Measurements from ENCODE around the gene PNMA6A. TPM values are rescaled to one million over a fixed set of nuclear protein-coding genes. Genes with fewer than 3 reads are reported as not detected.
A peak's percentile ranks its signal among the peaks of the same experiment; 100 is the strongest.
"Not testable (repeated sequence)": the region's sequence is repeated elsewhere in the genome, so short reads cannot be mapped to it uniquely, and the experiment has no call there.

The PNMA6A gene
- total RNA-seq, 1 donor, result 0.43 TPM

DNA sequence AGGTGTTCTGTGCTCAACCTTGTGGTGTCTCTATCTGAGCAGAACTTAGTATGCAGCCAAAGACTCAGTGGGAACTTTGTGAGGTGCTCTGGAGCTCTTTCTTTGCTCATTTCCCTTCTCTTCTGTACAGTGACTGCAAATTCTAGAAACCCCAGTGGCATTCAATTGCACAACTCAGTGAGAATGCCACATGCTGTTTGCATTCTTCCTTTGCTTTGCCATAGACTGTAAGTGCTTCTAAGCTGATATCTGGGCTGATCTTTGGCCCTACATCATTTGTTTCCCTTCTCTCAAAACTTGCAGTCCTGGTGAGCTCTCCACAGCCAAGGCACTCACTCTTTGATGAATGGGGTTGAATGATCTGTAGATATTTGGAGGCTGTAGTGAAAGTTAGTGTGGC lies 8.9 kb upstream of the PNMA6A start:
- TF ChIP-seq, protein P1, sequence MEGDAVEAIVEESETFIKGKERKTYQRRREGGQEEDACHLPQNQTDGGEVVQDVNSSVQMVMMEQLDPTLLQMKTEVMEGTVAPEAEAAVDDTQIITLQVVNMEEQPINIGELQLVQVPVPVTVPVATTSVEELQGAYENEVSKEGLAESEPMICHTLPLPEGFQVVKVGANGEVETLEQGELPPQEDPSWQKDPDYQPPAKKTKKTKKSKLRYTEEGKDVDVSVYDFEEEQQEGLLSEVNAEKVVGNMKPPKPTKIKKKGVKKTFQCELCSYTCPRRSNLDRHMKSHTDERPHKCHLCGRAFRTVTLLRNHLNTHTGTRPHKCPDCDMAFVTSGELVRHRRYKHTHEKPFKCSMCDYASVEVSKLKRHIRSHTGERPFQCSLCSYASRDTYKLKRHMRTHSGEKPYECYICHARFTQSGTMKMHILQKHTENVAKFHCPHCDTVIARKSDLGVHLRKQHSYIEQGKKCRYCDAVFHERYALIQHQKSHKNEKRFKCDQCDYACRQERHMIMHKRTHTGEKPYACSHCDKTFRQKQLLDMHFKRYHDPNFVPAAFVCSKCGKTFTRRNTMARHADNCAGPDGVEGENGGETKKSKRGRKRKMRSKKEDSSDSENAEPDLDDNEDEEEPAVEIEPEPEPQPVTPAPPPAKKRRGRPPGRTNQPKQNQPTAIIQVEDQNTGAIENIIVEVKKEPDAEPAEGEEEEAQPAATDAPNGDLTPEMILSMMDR (IDR thresholded peaks at IDR 0.05; ENCODE audit: insufficient read depth, low read depth, low read length), result no peak
- peak; percentile 18 for DNase-seq (ENCODE audit: low read depth)
- H3K4me3 ChIP-seq (ENCODE audit: low read depth, low read length), result no peak overlapping the region

DNA sequence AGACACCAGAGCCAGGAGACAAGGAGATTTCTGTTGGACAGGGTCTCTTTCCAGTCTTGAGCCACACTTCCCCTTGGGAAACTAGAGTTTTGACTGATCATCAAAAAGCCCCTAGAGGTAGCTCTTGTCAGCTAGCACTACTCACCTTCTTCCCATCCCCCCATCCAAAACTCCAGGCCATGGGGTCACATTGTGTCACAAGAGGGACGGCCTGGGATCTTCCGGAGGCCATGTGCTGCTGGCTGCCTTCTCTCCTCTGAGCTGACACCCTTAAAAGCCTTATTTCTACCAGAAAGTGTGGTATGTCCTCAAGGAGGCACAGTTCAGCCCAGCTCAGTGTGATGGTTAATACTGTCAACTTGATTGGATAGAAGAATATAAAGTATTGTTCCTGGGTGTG lies 8.2 kb upstream of the PNMA6A start:
- DNase-seq (ENCODE audit: low read depth), result no peak
- TF ChIP-seq, protein P1 (IDR thresholded peaks at IDR 0.05; ENCODE audit: insufficient read depth, low read depth, low read length), result no peak
- no peak overlapping the region for H3K4me3 ChIP-seq (ENCODE audit: low read depth, low read length)

DNA sequence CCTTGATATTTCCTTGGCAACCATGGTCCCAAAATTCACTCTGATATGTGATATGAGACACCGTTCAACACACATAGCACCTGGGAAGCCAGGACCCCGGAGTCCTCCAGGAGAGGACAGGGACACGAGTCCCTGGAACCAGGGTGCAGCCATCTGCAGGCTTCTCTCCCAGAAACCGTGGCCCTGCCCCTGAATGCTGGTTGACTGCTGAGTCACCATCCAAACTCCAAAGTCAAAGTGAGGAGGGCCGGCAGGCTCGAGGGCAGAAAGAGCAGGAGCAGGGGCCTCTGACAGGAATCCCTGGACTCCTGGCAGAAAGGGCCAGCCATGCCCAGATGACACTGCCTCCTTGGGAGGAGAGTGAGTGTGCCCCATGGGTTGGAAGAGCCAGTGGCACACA lies 6.9 kb upstream of the PNMA6A start:
- TF ChIP-seq, protein P1 (IDR thresholded peaks at IDR 0.05; ENCODE audit: insufficient read depth, low read depth, low read length), result no peak
- no peak for DNase-seq (ENCODE audit: low read depth)
- no peak overlapping the region for H3K4me3 ChIP-seq (ENCODE audit: low read depth, low read length)

DNA sequence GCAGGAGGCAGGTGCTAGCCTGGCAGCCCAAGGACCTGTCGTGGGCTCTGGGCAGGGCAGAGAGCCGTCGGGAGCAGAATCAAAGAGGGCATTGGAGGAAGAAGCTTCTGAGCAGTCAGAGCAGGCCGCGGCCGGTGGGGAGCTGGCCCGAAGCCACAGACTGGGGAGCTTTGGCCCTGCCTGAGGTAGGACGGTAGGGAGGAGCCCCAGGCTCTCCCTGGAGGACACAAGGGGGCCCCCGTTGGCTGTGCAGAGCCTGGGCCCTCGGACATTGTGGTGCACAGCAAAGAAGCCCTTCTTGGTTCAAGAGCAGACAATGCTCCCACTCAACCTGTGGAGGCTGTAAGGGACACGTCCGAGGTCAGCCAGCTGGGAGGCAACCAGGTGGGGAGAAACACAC lies 5.9 kb upstream of the PNMA6A start:
- H3K4me3 ChIP-seq (ENCODE audit: low read depth, low read length); DNase-seq (ENCODE audit: low read depth): not testable (repeated sequence)

DNA sequence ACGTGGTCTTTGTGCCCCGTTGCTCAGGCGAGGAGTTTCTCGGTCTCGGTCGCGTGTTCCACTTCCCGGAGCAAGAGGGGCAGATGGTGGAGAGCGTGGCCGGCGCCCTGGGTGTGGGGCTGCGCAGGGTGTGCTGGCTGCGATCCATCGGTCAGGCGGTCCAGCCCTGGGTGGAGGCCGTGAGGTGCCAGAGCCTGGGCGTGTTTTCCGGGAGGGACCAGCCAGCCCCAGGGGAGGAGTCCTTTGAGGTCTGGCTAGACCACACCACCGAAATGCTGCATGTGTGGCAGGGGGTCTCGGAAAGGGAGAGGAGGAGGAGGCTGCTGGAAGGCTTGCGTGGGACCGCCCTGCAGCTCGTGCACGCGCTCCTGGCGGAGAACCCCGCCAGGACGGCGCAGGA lies 1.1 kb downstream of the PNMA6A start:
- H3K4me3 ChIP-seq (ENCODE audit: low read depth, low read length); DNase-seq (ENCODE audit: low read depth): not testable (repeated sequence)

DNA sequence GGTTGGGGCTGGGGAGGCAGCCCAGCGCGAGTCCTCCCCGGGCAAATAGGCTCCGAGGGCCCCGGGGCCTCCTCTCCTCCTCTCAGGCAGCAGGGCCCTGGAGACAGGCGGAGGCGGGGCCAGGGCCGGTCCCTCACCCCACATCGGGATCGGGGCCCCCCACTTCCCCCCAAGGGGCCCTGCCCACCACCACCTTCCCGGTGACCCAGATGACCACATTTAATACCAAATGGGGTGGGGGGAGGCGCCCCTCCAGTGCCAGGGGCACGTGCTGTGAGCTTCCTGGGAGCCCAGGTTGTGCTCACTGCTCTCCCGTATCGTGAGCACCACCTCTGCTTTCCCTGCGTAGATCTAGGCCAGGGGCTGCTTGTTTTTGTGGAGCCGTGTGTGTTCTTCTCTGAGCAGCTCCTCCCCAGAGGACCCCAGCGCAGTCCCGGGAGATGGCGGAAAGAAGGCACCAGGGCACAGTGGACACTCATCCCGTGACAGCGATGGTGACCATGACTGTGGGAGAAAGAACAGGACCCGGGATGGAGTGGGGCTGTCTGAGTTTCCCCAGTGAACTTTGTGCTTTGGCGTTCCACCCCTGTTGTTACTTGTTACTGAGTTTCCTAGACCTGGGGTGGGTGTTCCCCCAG lies 2.1 kb downstream of the PNMA6A start:
- TF ChIP-seq, protein P1 (IDR thresholded peaks at IDR 0.05; ENCODE audit: insufficient read depth, low read depth, low read length), result no peak
- H3K4me3 ChIP-seq (ENCODE audit: low read depth, low read length), result no peak overlapping the region
- no peak for DNase-seq (ENCODE audit: low read depth)

DNA sequence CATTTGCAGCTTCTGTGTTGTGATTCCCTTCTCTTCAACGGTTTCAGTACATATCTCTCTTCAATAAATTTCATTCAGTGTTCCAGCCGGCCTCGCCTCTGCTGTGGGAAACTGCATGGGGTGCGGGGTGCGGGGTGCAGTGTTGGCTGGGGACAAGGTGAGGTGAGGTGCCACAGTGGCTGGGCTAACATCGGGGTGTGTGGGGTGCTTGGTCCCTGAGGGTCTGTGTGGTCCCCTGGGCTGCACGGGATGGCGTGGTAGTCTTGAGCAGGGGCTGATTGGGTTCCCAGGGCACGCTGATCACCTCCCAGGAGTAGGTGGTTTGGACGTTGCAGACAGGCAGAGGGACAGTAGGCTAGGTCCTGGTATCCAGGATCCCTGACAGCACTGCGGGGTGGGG lies 2.7 kb downstream of the PNMA6A start:
- TF ChIP-seq, protein P1 (IDR thresholded peaks at IDR 0.05; ENCODE audit: insufficient read depth, low read depth, low read length), result no peak
- no peak for DNase-seq (ENCODE audit: low read depth)
- H3K4me3 ChIP-seq (ENCODE audit: low read depth, low read length), result no peak overlapping the region

DNA sequence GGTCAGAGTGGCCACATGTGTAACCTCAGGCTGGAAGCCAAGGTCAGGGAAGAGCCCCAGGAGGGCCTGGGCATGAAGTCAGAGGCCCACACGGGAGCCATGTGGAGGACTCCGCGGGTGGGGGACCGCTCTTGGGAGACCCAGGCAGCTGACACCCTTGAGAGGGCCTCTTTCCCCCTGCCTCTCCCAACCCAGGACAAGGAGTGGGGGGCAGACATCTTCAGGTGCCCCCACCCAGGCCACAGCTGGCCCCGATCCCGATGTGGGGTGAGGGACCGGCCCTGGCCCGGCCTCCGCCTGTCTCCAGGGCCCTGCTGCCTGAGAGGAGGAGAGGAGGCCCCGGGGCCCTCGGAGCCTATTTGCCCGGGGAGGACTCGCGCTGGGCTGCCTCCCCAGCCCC lies 3.1 kb downstream of the PNMA6A start:
- TF ChIP-seq, protein P1 (IDR thresholded peaks at IDR 0.05; ENCODE audit: insufficient read depth, low read depth, low read length), result no peak
- DNase-seq (ENCODE audit: low read depth), result no peak
- H3K4me3 ChIP-seq (ENCODE audit: low read depth, low read length), result no peak overlapping the region

DNA sequence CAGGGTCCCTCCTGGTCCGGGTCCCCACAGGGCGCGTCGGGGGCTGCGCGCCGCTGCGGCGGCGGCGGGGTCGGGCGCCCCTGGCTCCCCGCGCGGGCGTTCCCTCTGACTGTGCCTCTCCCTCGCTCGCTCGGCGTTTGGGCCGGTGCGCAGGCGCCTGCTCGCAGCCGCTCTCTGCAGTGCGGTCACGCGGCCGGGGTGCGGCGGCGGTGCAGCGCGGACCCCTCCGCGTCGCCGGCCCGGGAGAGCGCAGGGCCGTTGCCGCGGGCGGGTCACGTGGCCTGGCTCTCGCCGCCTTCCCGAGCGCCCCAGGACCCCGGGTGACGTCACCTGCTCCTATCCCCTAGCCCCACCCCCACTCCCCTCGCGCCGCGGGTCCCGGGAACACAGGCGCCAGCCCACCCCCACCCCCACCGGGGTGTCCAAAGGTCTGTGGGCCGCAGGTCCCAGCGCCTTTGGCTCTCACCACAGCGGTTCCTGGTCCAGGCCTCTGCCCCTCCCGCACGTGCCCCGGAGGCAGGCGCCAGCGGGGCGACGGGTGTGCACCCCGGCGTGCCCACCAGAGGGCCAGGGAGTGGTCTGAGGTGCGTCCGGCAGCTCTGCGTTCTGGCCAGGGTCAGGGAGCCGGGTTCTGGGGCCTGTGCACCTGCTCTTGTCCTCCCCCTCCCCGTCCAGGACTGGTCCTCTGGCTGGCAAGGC lies 5.3 kb downstream of the PNMA6A start:
- DNase-seq (ENCODE audit: low read depth); H3K4me3 ChIP-seq (ENCODE audit: low read depth, low read length): not testable (repeated sequence)

DNA sequence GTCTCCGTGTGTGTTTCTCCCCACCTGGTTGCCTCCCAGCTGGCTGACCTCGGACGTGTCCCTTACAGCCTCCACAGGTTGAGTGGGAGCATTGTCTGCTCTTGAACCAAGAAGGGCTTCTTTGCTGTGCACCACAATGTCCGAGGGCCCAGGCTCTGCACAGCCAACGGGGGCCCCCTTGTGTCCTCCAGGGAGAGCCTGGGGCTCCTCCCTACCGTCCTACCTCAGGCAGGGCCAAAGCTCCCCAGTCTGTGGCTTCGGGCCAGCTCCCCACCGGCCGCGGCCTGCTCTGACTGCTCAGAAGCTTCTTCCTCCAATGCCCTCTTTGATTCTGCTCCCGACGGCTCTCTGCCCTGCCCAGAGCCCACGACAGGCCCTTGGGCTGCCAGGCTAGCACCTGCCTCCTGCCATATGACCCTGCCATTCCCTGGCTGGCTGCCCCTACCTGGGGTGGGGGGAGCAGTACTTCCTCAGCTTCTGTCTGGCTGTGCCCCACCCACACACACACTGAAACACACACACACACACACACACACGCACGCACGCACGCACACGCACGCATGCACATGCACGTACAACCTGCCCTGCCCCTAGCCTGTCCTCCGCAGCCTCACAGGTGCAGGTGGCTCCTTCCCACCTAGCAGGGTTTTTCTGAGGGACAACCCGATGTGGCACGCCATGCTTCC lies 11.1 kb downstream of the PNMA6A start:
- not testable (repeated sequence) for H3K4me3 ChIP-seq (ENCODE audit: low read depth, low read length); DNase-seq (ENCODE audit: low read depth)

Measured in fibroblast of villous mesenchyme (primary cell).